GM15510 (cell line): ENCODE results near the gene RBM10.

Source experiments
- POLR2A ChIP-seq: IDR thresholded peaks from 3 replicates; pipeline ENCODE4 v1.6.1; 2011; ENCODE audit warnings: borderline replicate concordance; ENCODE audit not compliant: insufficient read length; ENCODE audit errors: extremely low read depth

RBM10 gene

GRCh38 chrX:47148946-47149345, 3.9 kb downstream of the RBM10 start:
- TF ChIP-seq POLR2A, result no peak

GRCh38 chrX:47151435-47151834, 6.4 kb downstream of the RBM10 start:
- no peak for TF ChIP-seq POLR2A

GRCh38 chrX:47156611-47157520, 11.8 kb downstream of the RBM10 start:
- TF ChIP-seq POLR2A, result no peak

- TF ChIP-seq POLR2A, result no peak
Measured at GRCh38 chrX:47158131-47158530, 13.1 kb downstream of the RBM10 start.

GRCh38 chrX:47158781-47159180, 13.8 kb downstream of the RBM10 start:
- TF ChIP-seq POLR2A, result no peak

GRCh38 chrX:47160781-47161180, 15.8 kb downstream of the RBM10 start:
- TF ChIP-seq POLR2A, result no peak

- TF ChIP-seq POLR2A, result no peak
Measured at GRCh38 chrX:47162927-47163583, 18.0 kb downstream of the RBM10 start.

GRCh38 chrX:47164420-47164819, 19.4 kb downstream of the RBM10 start:
- no peak for TF ChIP-seq POLR2A

GRCh38 chrX:47166126-47166525, 21.1 kb downstream of the RBM10 start:
- TF ChIP-seq POLR2A, result no peak

GRCh38 chrX:47168495-47169073, 23.6 kb downstream of the RBM10 start:
- no peak for TF ChIP-seq POLR2A

GRCh38 chrX:47169273-47169672, 24.3 kb downstream of the RBM10 start:
- TF ChIP-seq POLR2A, result no peak

GRCh38 chrX:47169726-47170515, 24.9 kb downstream of the RBM10 start:
- no peak for TF ChIP-seq POLR2A

GRCh38 chrX:47170861-47171692, 26.1 kb downstream of the RBM10 start:
- TF ChIP-seq POLR2A, result no peak

GRCh38 chrX:47171996-47172395, 27.0 kb downstream of the RBM10 start:
- no peak for TF ChIP-seq POLR2A

- TF ChIP-seq POLR2A, result no peak
Measured at GRCh38 chrX:47172549-47172948, 27.5 kb downstream of the RBM10 start.
